Osteocyte (in vitro differentiated cells): Measurements from ENCODE around the gene AEN. TPM values are rescaled to one million over a fixed set of nuclear protein-coding genes. Genes with fewer than 3 reads are reported as not detected.

Experiments used
- DNase-seq: peaks from one replicate; pipeline ENCODE4 v3.0.0; 2021; ENCODE audit warnings: mixed read lengths; ENCODE audit not compliant: unreplicated experiment; ENCODE audit errors: extremely low spot score
- H3K27ac Mint-ChIP-seq: one replicate; pipeline ENCODE4 v1.8.0; 2021; ENCODE audit warnings: mild to moderate bottlenecking, mixed read lengths; ENCODE audit not compliant: unreplicated experiment
- H3K27me3 Mint-ChIP-seq: one replicate; pipeline ENCODE4 v1.8.0; 2021; ENCODE audit warnings: mixed read lengths; ENCODE audit not compliant: unreplicated experiment
- H3K36me3 Mint-ChIP-seq: one replicate; pipeline ENCODE4 v1.8.0; 2021; ENCODE audit warnings: mixed read lengths; ENCODE audit not compliant: unreplicated experiment
- H3K4me1 Mint-ChIP-seq: one replicate; pipeline ENCODE4 v1.8.0; 2021; ENCODE audit warnings: mixed read lengths; ENCODE audit not compliant: unreplicated experiment
- H3K4me3 Mint-ChIP-seq: one replicate; pipeline ENCODE4 v1.8.0; 2021; ENCODE audit warnings: mild to moderate bottlenecking, moderate library complexity, mixed read lengths; ENCODE audit not compliant: unreplicated experiment
- H3K9me3 Mint-ChIP-seq: one replicate; pipeline ENCODE4 v1.8.0; 2021; ENCODE audit warnings: mixed read lengths; ENCODE audit not compliant: unreplicated experiment
- CTCF ChIP-seq: fragments of 200-600 bp; sonication (generic); IDR thresholded peaks from 2 replicates; pipeline ENCODE4 v1.5.0; 2021; ENCODE audit warnings: antibody characterized with exemption, mild to moderate bottlenecking, moderate library complexity
- total RNA-seq: library from RNA; stranded (reverse); gene quantifications from 2 replicates; pipeline ENCODE4 v1.2.1, GENCODE V29; 2021

Gene AEN
- total RNA-seq, 1 donor from 2014 or later = 25.1 TPM

DNA sequence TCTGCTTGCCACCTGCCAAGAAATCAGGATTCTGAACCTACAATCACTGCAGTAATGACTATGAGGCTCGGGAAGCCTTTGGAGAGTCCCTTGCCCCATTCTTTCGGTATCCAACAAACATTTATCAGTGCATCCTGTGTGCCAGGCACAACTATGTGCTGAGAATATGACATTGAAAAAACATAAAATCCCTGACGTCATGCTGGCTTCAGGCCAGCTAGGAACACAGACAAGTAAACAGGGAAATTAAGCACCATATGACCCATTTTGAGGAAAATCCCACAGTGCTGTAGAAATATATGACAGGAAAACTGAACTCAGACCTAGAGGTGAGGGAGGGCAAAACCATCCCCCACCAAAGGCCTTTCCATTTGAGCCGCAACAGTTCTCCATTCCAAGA lies 40.6 kb upstream of the AEN start:
- H3K4me3 Mint-ChIP-seq = no peak overlapping the region
- H3K4me1 Mint-ChIP-seq = no peaks in the 10 kb centered on the region
- no peak for TF ChIP-seq CTCF

DNA sequence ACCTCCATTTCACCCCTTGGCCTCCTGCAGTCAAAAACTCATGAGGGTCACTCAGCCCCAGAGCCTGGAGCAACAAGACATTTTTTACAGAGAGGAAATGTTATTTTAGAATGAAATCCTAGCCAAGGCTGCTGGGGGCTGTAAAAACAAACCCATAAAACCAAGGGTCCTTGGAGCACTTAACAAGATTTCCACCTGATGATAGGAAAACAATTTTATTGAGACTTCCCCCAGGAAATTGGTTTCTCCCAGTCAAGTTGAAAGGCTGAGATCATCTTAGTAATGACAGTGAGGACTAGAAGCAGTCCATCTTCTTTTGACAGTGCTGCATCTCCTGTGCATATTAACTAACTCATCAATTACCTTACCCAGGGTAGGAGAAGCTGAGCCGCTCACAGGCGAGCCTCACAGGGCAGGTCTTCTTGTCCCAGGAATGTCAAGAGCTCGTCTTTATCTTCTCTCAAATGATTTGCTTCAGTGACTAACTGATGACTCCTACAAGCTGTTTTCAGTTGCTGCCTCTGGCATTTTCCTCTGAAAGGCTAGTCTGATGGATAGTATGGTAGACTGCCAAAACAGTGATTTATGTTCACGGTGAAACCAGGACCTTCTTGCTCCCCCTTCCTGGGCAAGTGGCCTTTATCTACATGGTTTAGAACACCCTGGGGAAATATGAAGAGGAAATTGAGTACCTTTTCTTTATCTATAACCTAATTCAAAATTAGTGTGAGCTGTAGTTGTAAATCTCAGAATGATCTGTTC lies 34.6 kb upstream of the AEN start:
- Mint-ChIP-seq H3K27me3 (peaks cover 26% of the 10 kb centered on the region), H3K27ac (no peak overlapping the region), H3K9me3 (no peaks in the 10 kb centered on the region), H3K36me3 (no peaks in the 10 kb centered on the region), H3K4me3 (no peak overlapping the region), H3K4me1 (peaks cover 13% of the 10 kb centered on the region)
- DNase-seq = no peak
- TF ChIP-seq CTCF = no peak

More for the DNA sequence above, 40.6 kb upstream of the AEN start:
- H3K9me3 Mint-ChIP-seq = no peaks in the 10 kb centered on the region
- H3K27me3 Mint-ChIP-seq = peaks cover 11% of the 10 kb centered on the region
- no peak overlapping the region for H3K27ac Mint-ChIP-seq
- no peak for DNase-seq
- H3K36me3 Mint-ChIP-seq = no peaks in the 10 kb centered on the region

DNA sequence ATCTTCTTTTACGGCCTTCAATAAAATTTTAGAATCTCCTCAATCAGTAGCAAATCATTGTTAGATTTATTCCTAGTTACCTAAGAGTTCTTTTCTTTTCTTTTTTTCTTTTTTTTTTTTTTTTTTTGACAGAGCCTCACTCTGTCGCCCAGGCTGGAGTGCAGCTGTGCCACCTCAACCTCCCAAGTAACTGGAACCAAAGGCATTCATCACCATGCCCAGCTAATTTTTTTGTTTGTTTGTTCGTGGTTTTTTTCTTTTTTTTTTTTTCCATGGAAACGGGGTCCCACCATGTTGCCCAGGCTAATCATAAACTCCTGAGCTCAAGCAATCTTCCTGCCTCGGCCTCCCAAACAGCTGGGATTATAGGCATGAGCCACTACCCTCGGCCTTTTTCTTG lies 30.4 kb upstream of the AEN start:
- no peak overlapping the region for H3K4me3 Mint-ChIP-seq

DNA sequence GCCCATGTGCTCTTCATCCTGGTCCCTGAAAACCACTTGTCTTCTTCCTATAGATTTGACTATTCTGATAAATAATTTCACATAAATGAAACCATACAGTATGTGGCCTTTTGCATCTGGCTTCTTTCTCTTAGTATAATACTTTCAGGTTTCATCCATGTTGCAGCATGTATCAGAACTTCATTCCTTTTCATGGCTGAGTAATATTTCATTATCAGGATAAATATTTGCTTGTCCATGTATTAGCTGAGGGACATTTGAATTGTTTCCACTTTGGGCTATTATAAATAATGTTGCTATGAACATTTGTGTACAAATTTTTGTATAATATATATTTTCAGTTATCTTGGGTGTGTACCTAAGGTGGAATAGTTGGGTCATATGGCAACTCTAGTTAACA lies 29.8 kb upstream of the AEN start:
- no peak for DNase-seq
- Mint-ChIP-seq H3K27me3 (peaks cover 30% of the 10 kb centered on the region), H3K27ac (no peak overlapping the region), H3K36me3 (no peaks in the 10 kb centered on the region), H3K4me1 (peaks cover 5% of the 10 kb centered on the region), H3K9me3 (no peaks in the 10 kb centered on the region), H3K4me3 (no peak overlapping the region)
- no peak for TF ChIP-seq CTCF

More for the DNA sequence above, 30.4 kb upstream of the AEN start:
- no peak for DNase-seq
- H3K4me1 Mint-ChIP-seq = peaks cover 11% of the 10 kb centered on the region
- TF ChIP-seq CTCF = no peak
- no peak overlapping the region for H3K27ac Mint-ChIP-seq
- no peaks in the 10 kb centered on the region for H3K9me3 Mint-ChIP-seq
- peaks cover 31% of the 10 kb centered on the region for H3K27me3 Mint-ChIP-seq
- no peaks in the 10 kb centered on the region for H3K36me3 Mint-ChIP-seq

DNA sequence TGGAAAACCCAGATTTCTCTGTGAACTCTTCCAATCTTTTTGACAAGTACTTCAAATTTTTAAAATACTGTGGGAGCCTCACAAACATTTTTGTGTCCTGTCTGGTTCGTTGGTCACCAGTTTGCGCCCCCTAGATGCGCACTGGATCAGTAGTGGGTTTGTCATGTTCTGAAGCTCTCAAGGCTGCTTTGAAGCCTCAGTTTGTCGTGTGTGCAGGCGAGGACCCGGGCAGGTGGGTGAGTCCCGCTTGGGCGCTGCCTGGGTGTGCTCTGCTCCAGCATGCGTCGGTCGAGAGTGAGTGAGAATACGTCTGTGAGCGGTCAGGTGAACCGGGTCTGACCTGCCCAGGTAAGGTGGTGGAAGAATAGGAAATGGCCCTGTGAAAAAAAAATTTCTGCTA lies 17.3 kb upstream of the AEN start:
- no peak for DNase-seq
- H3K9me3 Mint-ChIP-seq = no peaks in the 10 kb centered on the region
- peaks cover 71% of the 10 kb centered on the region for H3K27me3 Mint-ChIP-seq
- H3K27ac Mint-ChIP-seq = no peak overlapping the region
- H3K36me3 Mint-ChIP-seq = no peaks in the 10 kb centered on the region
- no peak for TF ChIP-seq CTCF
- peak overlapping the region; percentile 26 for H3K4me3 Mint-ChIP-seq
- H3K4me1 Mint-ChIP-seq = peaks cover 14% of the 10 kb centered on the region
